22Rv1 (cell line): Measurements from ENCODE around the gene EFNB2.

Experiments used
- ZFX ChIP-seq: fragments of 450-650 bp; IDR thresholded peaks from 2 replicates; pipeline ENCODE4 v1.6.1; 2017; ENCODE audit warnings: antibody characterized with exemption, borderline replicate concordance
- TF ChIP-seq, protein P1 (sequence below): fragments of 450-650 bp; IDR thresholded peaks from 2 replicates; pipeline ENCODE4 v1.5.1; 2017; ENCODE audit warnings: mild to moderate bottlenecking

DNA sequence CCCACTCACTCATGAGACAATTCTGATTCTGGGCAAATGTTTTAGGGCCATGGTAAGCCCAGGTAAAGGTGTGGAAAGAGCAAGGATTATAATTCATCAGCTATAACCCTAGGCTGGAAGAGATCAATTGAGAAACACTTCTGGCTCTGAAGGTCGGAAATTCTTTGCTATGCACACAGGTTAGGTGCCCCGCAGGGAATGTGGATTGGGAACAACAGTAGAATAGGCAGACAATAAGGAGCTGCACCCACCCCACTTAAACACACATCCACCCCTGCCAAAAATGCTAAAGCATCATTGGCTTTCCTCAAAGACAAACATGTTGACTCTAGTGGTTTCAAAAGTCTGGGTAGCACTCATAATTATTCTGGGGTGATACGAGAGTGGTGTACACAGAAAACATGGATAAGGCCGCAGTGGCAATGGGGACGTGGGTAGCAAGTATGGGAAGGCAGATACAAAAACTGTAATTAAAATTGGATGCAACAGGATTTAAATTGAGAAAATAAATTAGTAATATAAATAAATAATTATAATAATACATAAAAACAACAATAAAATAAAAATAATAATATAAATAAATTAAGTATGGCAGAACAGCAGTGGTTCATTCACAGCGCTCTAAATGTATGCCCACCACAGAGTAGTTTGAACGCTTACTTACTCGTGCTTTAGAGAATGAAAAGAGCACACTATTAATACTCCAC is 8.6 kb downstream of the EFNB2 start:
- TF ChIP-seq, protein P1, sequence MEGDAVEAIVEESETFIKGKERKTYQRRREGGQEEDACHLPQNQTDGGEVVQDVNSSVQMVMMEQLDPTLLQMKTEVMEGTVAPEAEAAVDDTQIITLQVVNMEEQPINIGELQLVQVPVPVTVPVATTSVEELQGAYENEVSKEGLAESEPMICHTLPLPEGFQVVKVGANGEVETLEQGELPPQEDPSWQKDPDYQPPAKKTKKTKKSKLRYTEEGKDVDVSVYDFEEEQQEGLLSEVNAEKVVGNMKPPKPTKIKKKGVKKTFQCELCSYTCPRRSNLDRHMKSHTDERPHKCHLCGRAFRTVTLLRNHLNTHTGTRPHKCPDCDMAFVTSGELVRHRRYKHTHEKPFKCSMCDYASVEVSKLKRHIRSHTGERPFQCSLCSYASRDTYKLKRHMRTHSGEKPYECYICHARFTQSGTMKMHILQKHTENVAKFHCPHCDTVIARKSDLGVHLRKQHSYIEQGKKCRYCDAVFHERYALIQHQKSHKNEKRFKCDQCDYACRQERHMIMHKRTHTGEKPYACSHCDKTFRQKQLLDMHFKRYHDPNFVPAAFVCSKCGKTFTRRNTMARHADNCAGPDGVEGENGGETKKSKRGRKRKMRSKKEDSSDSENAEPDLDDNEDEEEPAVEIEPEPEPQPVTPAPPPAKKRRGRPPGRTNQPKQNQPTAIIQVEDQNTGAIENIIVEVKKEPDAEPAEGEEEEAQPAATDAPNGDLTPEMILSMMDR, result no peak
- TF ChIP-seq ZFX, result no peak
